IMR-90 (cell line): ENCODE data around the gene CTNNA2.

ENCODE experiments used
- BHLHE40 ChIP-seq: fragments of 150-350 bp; IDR thresholded peaks from 2 replicates; pipeline ENCODE4 v1.6.1; 2016; ENCODE audit warnings: mild to moderate bottlenecking, low read depth, low read length
- CEBPB ChIP-seq: IDR thresholded peaks from 2 replicates; pipeline ENCODE4 v1.6.1; 2012; ENCODE audit warnings: low read depth, low read length, improper control_type of control experiment
- CTCF ChIP-seq: conservative IDR thresholded peaks from 2 replicates; pipeline ENCODE4 v1.5.1; 2012; ENCODE audit warnings: mild to moderate bottlenecking, low read depth, low read length, improper control_type of control experiment
- MAZ ChIP-seq: IDR thresholded peaks from 2 replicates; pipeline ENCODE4 v1.6.1; 2012; ENCODE audit warnings: low read depth, mild to moderate bottlenecking, low read length, improper control_type of control experiment, moderate library complexity, borderline replicate concordance
- POLR2A ChIP-seq: IDR thresholded peaks from 2 replicates; pipeline ENCODE4 v1.6.1; 2012; ENCODE audit warnings: mild to moderate bottlenecking, low read depth, low read length
- SMC3 ChIP-seq: fragments of 150-350 bp; IDR thresholded peaks from 2 replicates; pipeline ENCODE4 v1.6.1; 2016; ENCODE audit warnings: low read depth, mild to moderate bottlenecking, antibody characterized with exemption, low read length, moderate library complexity
- USF2 ChIP-seq: fragments of 150-350 bp; IDR thresholded peaks from 2 replicates; pipeline ENCODE4 v1.6.1; 2017; ENCODE audit warnings: mild to moderate bottlenecking, antibody characterized with exemption, low read length, low read depth

GRCh38 chr2:80374105-80374504, 861.3 kb downstream of the CTNNA2 start:
- TF ChIP-seq CTCF (no peak), CEBPB (no peak), POLR2A (no peak), BHLHE40 (no peak), MAZ (no peak), SMC3 (no peak), USF2 (no peak)
